Keratinocyte (primary cell): ENCODE results near the gene S100A1.
"Not testable (repeated sequence)": the region's sequence is repeated elsewhere in the genome, so short reads cannot be mapped to it uniquely, and the experiment has no call there.

ENCODE experiments used
- EZH2 ChIP-seq: IDR thresholded peaks from one replicate; pipeline ENCODE4 v1.6.1; 2012; ENCODE audit warnings: inconsistent platforms, mild to moderate bottlenecking, low read length, moderate library complexity
- TF ChIP-seq, protein P1 (sequence below), 3 experiments: IDR thresholded peaks in 1 of 3; conservative IDR thresholded peaks in 1 of 3; optimal IDR thresholded peaks in 1 of 3; 2 replicates in 2 of 3; 3 replicates in 1 of 3; pipeline versions ENCODE3 to v1.5.1; 2011; ENCODE audit warnings: low read length in 3 of 3, mild to moderate bottlenecking in 3 of 3, moderate library complexity in 2 of 3, control low read depth in 1 of 3, inconsistent platforms in 1 of 3; ENCODE audit not compliant: insufficient read depth in 2 of 3; ENCODE audit errors: extremely low read depth in 1 of 3

DNA sequence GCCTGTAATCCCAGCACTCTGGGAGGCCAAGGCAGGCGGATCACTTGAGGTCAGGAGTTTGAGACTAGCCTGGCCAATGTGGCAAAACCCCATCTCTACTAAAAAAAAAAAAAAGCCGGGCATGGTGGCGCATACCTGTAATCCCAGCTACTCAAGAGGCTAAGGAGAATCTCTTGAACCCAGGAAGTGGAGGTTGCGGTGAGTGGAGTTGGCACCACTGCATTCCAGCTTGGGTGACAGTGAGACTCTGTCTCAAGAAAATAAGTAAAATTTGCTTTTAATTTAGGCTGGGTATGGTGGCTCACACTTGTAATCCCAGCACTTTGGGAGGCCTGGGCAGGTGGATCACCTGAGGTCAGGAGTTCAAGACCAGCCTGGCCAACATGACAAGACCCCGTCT lies 12.0 kb downstream of the S100A1 start:
- TF ChIP-seq, protein P1, sequence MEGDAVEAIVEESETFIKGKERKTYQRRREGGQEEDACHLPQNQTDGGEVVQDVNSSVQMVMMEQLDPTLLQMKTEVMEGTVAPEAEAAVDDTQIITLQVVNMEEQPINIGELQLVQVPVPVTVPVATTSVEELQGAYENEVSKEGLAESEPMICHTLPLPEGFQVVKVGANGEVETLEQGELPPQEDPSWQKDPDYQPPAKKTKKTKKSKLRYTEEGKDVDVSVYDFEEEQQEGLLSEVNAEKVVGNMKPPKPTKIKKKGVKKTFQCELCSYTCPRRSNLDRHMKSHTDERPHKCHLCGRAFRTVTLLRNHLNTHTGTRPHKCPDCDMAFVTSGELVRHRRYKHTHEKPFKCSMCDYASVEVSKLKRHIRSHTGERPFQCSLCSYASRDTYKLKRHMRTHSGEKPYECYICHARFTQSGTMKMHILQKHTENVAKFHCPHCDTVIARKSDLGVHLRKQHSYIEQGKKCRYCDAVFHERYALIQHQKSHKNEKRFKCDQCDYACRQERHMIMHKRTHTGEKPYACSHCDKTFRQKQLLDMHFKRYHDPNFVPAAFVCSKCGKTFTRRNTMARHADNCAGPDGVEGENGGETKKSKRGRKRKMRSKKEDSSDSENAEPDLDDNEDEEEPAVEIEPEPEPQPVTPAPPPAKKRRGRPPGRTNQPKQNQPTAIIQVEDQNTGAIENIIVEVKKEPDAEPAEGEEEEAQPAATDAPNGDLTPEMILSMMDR (optimal IDR thresholded peaks at IDR 0.05 in 1 of 3, IDR thresholded peaks at IDR 0.05 in 1 of 3, conservative IDR thresholded peaks at IDR 0.05 in 1 of 3; ENCODE audit: extremely low read depth in 1 of 3, insufficient read depth in 2 of 3, low read length in 3 of 3) = not testable (repeated sequence)
- not testable (repeated sequence) for TF ChIP-seq EZH2
